Hindlimb muscle (tissue), 1 donor: ENCODE measurements around the gene ZNF865. TPM values are rescaled to one million over a fixed set of nuclear protein-coding genes. Genes with fewer than 3 reads are reported as not detected.

Experiments
- DNase-seq: peaks from one replicate; pipeline ENCODE4 v3.0.0-alpha.2; 2013
- polyA plus RNA-seq: library from polyadenylated mRNA; unstranded; fragments of 120-200 nt; gene quantifications from one replicate; pipeline ENCODE4 v1.2.1, GENCODE V29; 2013; ENCODE audit not compliant: insufficient read length

The ZNF865 gene
- polyA plus RNA-seq, 1 donor, result 10.0 TPM

GRCh38 chr19:55588738-55589137, 16.7 kb upstream of the ZNF865 start:
- no peak for DNase-seq

GRCh38 chr19:55590109-55590508, 15.3 kb upstream of the ZNF865 start:
- DNase-seq, result no peak

GRCh38 chr19:55590617-55591016, 14.8 kb upstream of the ZNF865 start:
- no peak for DNase-seq

GRCh38 chr19:55591555-55591954, 13.9 kb upstream of the ZNF865 start:
- no peak for DNase-seq

GRCh38 chr19:55592391-55593090, 12.9 kb upstream of the ZNF865 start:
- no peak for DNase-seq

GRCh38 chr19:55593096-55593772, 12.2 kb upstream of the ZNF865 start:
- DNase-seq, result no peak

- DNase-seq, result no peak
Measured at GRCh38 chr19:55594996-55595545, 10.4 kb upstream of the ZNF865 start.

GRCh38 chr19:55596304-55596703, 9.1 kb upstream of the ZNF865 start:
- no peak for DNase-seq

GRCh38 chr19:55597501-55597921, 7.9 kb upstream of the ZNF865 start:
- DNase-seq, result no peak

- DNase-seq, result no peak
Measured at GRCh38 chr19:55598034-55598433, 7.4 kb upstream of the ZNF865 start.

- DNase-seq, result peak; percentile 87
Measured at GRCh38 chr19:55598719-55599467, 6.6 kb upstream of the ZNF865 start.

- DNase-seq, result peak; percentile 99
Measured at GRCh38 chr19:55599468-55599841, 6.0 kb upstream of the ZNF865 start, which contains the start of gene FIZ1. Gene FIZ1, minus strand, starts transcription at chr19:55599517. Its CDS starts 1,652 bp downstream, at chr19:55597865.

GRCh38 chr19:55599842-55600661, 5.4 kb upstream of the ZNF865 start, which contains the start of gene ZNF524:
Gene ZNF524, plus strand, starts transcription at chr19:55600288. Its CDS starts 1,825 bp downstream, at chr19:55602113.
- peak; percentile 95 for DNase-seq

GRCh38 chr19:55600662-55601028, 4.8 kb upstream of the ZNF865 start:
- no peak for DNase-seq

- DNase-seq, result no peak
Measured at GRCh38 chr19:55601084-55601483, 4.4 kb upstream of the ZNF865 start.

GRCh38 chr19:55602104-55603001, 3.1 kb upstream of the ZNF865 start:
- DNase-seq, result no peak

- no peak for DNase-seq
Measured at GRCh38 chr19:55603115-55603514, 2.3 kb upstream of the ZNF865 start.

- DNase-seq, result no peak
Measured at GRCh38 chr19:55603581-55604292, 1.7 kb upstream of the ZNF865 start.

- DNase-seq, result peak; percentile 98
Measured at GRCh38 chr19:55605207-55605636, 225 bp upstream of the ZNF865 start.

GRCh38 chr19:55606471-55606787, 982 bp downstream of the ZNF865 start:
- no peak for DNase-seq
